HG02938 (cell line): Measurements from ENCODE around the gene DAAM1.
A peak's percentile ranks its signal among the peaks of the same experiment; 100 is the strongest.

Experiments
- ATAC-seq: cut with Tn5 transposase; IDR thresholded peaks from one replicate; pipeline ENCODE4 v1.9.1; 2021; ENCODE audit warnings: mild to moderate bottlenecking, moderate library complexity; ENCODE audit not compliant: unreplicated experiment

The DAAM1 gene

GRCh38 chr14:59310633-59311032 lies 122.2 kb downstream of the DAAM1 start:
- no peak for ATAC-seq

- ATAC-seq, result no peak
Observed at GRCh38 chr14:59311723-59312122, 123.3 kb downstream of the DAAM1 start.

GRCh38 chr14:59313144-59313651 lies 124.7 kb downstream of the DAAM1 start:
- peak; percentile 42 for ATAC-seq

- ATAC-seq, result no peak
Observed at GRCh38 chr14:59313658-59314608, 125.5 kb downstream of the DAAM1 start.

- no peak for ATAC-seq
Observed at GRCh38 chr14:59314953-59315599, 126.6 kb downstream of the DAAM1 start.

GRCh38 chr14:59316151-59316830 lies 127.8 kb downstream of the DAAM1 start:
- ATAC-seq, result no peak

- ATAC-seq, result no peak
Observed at GRCh38 chr14:59317346-59317745, 128.9 kb downstream of the DAAM1 start.

- no peak for ATAC-seq
Observed at GRCh38 chr14:59317798-59318505, 129.5 kb downstream of the DAAM1 start.

GRCh38 chr14:59318908-59319307 lies 130.4 kb downstream of the DAAM1 start:
- ATAC-seq, result no peak

GRCh38 chr14:59320361-59320760 lies 131.9 kb downstream of the DAAM1 start:
- ATAC-seq, result no peak

- ATAC-seq, result no peak
Observed at GRCh38 chr14:59320763-59321625, 132.5 kb downstream of the DAAM1 start.

GRCh38 chr14:59321626-59321949 lies 133.1 kb downstream of the DAAM1 start:
- no peak for ATAC-seq

GRCh38 chr14:59325906-59326305 lies 137.4 kb downstream of the DAAM1 start:
- no peak for ATAC-seq

- no peak for ATAC-seq
Observed at GRCh38 chr14:59328454-59328853, 140.0 kb downstream of the DAAM1 start.

- ATAC-seq, result peak; percentile 70
Observed at GRCh38 chr14:59330455-59330854, 142.0 kb downstream of the DAAM1 start.

- no peak for ATAC-seq
Observed at GRCh38 chr14:59331217-59331616, 142.8 kb downstream of the DAAM1 start.

- ATAC-seq, result no peak
Observed at GRCh38 chr14:59332727-59333126, 144.3 kb downstream of the DAAM1 start.

GRCh38 chr14:59333235-59333634 lies 144.8 kb downstream of the DAAM1 start:
- no peak for ATAC-seq

- no peak for ATAC-seq
Observed at GRCh38 chr14:59333668-59334067, 145.2 kb downstream of the DAAM1 start.

- ATAC-seq, result no peak
Observed at GRCh38 chr14:59334253-59334652, 145.8 kb downstream of the DAAM1 start.
